Natural killer cell (primary cell): Measurements from ENCODE around the gene DNAI7. TPM values are rescaled to one million over a fixed set of nuclear protein-coding genes. Genes with fewer than 3 reads are reported as not detected.
A peak's percentile ranks its signal among the peaks of the same experiment; 100 is the strongest.

Experiments
- ATAC-seq, 3 donors: fragments of 150-1000 bp in 2 of 3; fragments of 200-7000 bp in 1 of 3; cut with Tn5 transposase; 1 replicate in 1 of 3; 2 replicates in 2 of 3; pipeline ENCODE4 v1.10.0; 2021; ENCODE audit warnings: mild to moderate bottlenecking in 2 of 3, moderate library complexity in 2 of 3
- DNase-seq, 2 donors: peaks; one replicate each; pipeline versions ENCODE4 v3.0.0 to v3.0.0-alpha.2; 2013 to 2021; ENCODE audit warnings: mixed read lengths in 1 of 2
- H3K27ac ChIP-seq: one replicate; pipeline ENCODE4 v1.5.1; 2013; ENCODE audit warnings: mild to moderate bottlenecking, low read length
- H3K27me3 ChIP-seq: one replicate; pipeline ENCODE4 v1.6.1; 2013; ENCODE audit warnings: low read length; ENCODE audit not compliant: control insufficient read depth, insufficient read depth
- H3K36me3 ChIP-seq: one replicate; pipeline ENCODE4 v1.6.1; 2013; ENCODE audit warnings: low read length; ENCODE audit not compliant: control insufficient read depth, insufficient read depth
- H3K4me1 ChIP-seq: one replicate; pipeline ENCODE4 v1.6.1; 2013; ENCODE audit warnings: low read length; ENCODE audit not compliant: control insufficient read depth, insufficient read depth
- H3K4me3 ChIP-seq: one replicate; pipeline ENCODE4 v1.5.1; 2013; ENCODE audit warnings: low read length
- H3K9me3 ChIP-seq: one replicate; pipeline ENCODE4 v1.6.1; 2013; ENCODE audit warnings: low read length; ENCODE audit not compliant: control insufficient read depth, insufficient read depth
- H3K27ac Mint-ChIP-seq, 2 donors: one replicate each; pipeline ENCODE4 v1.8.0; 2022; ENCODE audit warnings: mild to moderate bottlenecking in 2 of 2, mixed read lengths in 2 of 2, moderate library complexity in 1 of 2
- H3K27me3 Mint-ChIP-seq, 2 donors: one replicate each; pipeline ENCODE4 v1.8.0; 2022; ENCODE audit warnings: low read depth in 2 of 2, mixed read lengths in 2 of 2
- H3K36me3 Mint-ChIP-seq: one replicate; pipeline ENCODE4 v1.8.0; 2022; ENCODE audit warnings: mixed read lengths
- H3K4me1 Mint-ChIP-seq, 2 donors: one replicate each; pipeline ENCODE4 v1.8.0; 2022; ENCODE audit warnings: mixed read lengths in 2 of 2
- H3K4me3 Mint-ChIP-seq: one replicate; pipeline ENCODE4 v1.8.0; 2022; ENCODE audit warnings: mild to moderate bottlenecking, moderate library complexity, mixed read lengths
- H3K9me3 Mint-ChIP-seq, 2 donors: one replicate each; pipeline ENCODE4 v1.8.0; 2022; ENCODE audit warnings: mixed read lengths in 2 of 2
- CTCF ChIP-seq: fragments of 200-600 bp; IDR thresholded peaks from one replicate; pipeline ENCODE4 v1.8.0; 2022; ENCODE audit warnings: antibody characterized with exemption
- WGBS: methylation state at CpG from one replicate; pipeline ENCODE4 v1.1.7; 2013; ENCODE audit warnings: missing lambda C conversion rate; ENCODE audit not compliant: insufficient coverage; 5-methylcytosine and 5-hydroxymethylcytosine counted together
- intact Hi-C: fragments of 100-400 bp; cut with micrococcal nuclease; formaldehyde crosslinking; loops from one replicate; pipeline ENCODE4 v1.14.2; 2022
- total RNA-seq, 4 donors: library from RNA; stranded (reverse); fragments of 120-200 nt in 1 of 4; gene quantifications; one replicate each; pipeline versions ENCODE4 v1.2.3 to v1.2.4, GENCODE V29; 2013 to 2022

DNAI7 gene
- total RNA-seq, 3 donors from 2014 or later (not counting 1 experiment from before 2014, with no cell fraction given) = 0.15 to 0.59 (median 0.48) TPM

DNA sequence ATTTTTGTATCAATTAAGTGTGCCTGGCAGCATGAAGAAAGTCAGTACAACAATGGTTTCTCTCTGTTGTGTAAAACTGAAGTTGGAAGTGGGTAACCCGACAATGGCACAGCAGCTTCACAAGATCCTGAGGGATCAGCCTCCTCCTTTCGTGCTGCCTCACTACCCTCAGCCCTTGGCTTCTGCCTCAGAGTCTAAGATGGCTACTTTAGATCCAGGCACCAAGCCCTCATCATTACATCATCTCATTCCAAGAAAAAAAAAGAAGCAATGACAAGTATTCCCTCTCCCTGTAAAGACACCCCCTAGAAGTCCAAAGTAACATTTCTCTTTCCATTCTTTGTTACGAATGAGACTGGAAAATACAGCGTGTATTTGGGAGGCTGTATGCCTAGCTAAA, 92.6 kb downstream of the DNAI7 start:
- Mint-ChIP-seq H3K4me1 (peaks cover 0 to 5% of the 10 kb centered on the region in 2 donors), H3K4me3 (no peak overlapping the region), H3K9me3 (no peaks in the 10 kb centered on the region), H3K36me3 (peaks cover 8% of the 10 kb centered on the region), H3K27me3 (no peaks in the 10 kb centered on the region), H3K27ac (no peak overlapping the region)
- no peaks in the 10 kb centered on the region for H3K9me3 ChIP-seq
- WGBS = 99% methylated on average over 4 of the region's 4 CpGs
- intact Hi-C loops = no loop called here
- H3K36me3 ChIP-seq = peaks cover 86% of the 10 kb centered on the region
- H3K4me3 ChIP-seq = no peak overlapping the region
- no peak for DNase-seq
- no peak for ATAC-seq
- no peak for TF ChIP-seq CTCF
- no peak overlapping the region for H3K27ac ChIP-seq
- H3K27me3 ChIP-seq = no peaks in the 10 kb centered on the region
- no peaks in the 10 kb centered on the region for H3K4me1 ChIP-seq

DNA sequence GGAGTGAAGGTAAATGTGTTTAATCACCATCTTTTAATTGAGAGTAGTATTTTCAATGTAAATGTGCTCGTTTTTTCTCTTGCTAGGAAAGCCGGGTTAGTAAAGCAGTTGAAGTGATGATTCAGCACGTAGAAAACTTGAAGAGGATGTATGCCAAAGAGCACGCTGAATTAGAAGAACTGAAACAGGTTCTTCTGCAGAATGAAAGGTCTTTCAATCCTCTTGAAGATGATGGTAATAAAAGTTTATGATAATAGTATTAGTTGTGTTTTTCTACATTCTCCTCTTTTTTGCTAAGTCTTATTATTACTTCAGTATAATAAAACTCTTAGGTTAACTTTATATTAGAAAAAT, 93.9 kb downstream of the DNAI7 start:
- DNase-seq (no peak), ATAC-seq (no peak)
- no peak overlapping the region for H3K4me3 Mint-ChIP-seq
- no peaks in the 10 kb centered on the region for H3K27me3 Mint-ChIP-seq
- Histone ChIP-seq H3K4me3 (no peak overlapping the region), H3K9me3 (no peaks in the 10 kb centered on the region), H3K27me3 (no peaks in the 10 kb centered on the region), H3K4me1 (no peaks in the 10 kb centered on the region), H3K27ac (no peak overlapping the region), H3K36me3 (peaks cover 92% of the 10 kb centered on the region)
- 46% methylated on average over 4 of the region's 4 CpGs for WGBS
- H3K27ac Mint-ChIP-seq = peak overlapping the region in 1 of 2 donors; percentile 10
- intact Hi-C loops = no loop called here
- peaks cover 8% of the 10 kb centered on the region for H3K36me3 Mint-ChIP-seq
- no peak for TF ChIP-seq CTCF
- H3K4me1 Mint-ChIP-seq = peaks cover 0 to 5% of the 10 kb centered on the region in 2 donors
- no peaks in the 10 kb centered on the region for H3K9me3 Mint-ChIP-seq

GRCh38 chr12:25100194-25101091, 94.5 kb downstream of the DNAI7 start:
- intact Hi-C loops = no loop called here

More at GRCh38 chr12:25100194-25101091, 94.5 kb downstream of the DNAI7 start:
- H3K4me3 Mint-ChIP-seq = no peak overlapping the region
- no peak for TF ChIP-seq CTCF
- no peak for DNase-seq
- no peaks in the 10 kb centered on the region for H3K27me3 ChIP-seq
- H3K9me3 Mint-ChIP-seq = no peaks in the 10 kb centered on the region
- no peaks in the 10 kb centered on the region for H3K27me3 Mint-ChIP-seq
- peaks cover 8% of the 10 kb centered on the region for H3K36me3 Mint-ChIP-seq
- H3K4me3 ChIP-seq = no peak overlapping the region
- no peak overlapping the region for H3K27ac ChIP-seq
- peaks cover 0 to 5% of the 10 kb centered on the region in 2 donors for H3K4me1 Mint-ChIP-seq
- 38% methylated on average over 1 of the region's 2 CpGs for WGBS
- no peaks in the 10 kb centered on the region for H3K4me1 ChIP-seq
- H3K36me3 ChIP-seq = peaks cover 91% of the 10 kb centered on the region
- H3K27ac Mint-ChIP-seq = peak overlapping the region in 1 of 2 donors; percentile 10
- no peaks in the 10 kb centered on the region for H3K9me3 ChIP-seq
- ATAC-seq = no peak
